ENCODE measurements around the gene ACKR3.
A peak's percentile ranks its signal among the peaks of the same experiment; 100 is the strongest.

The ACKR3 gene

GRCh38 chr2:236563953-236564352 is 5.7 kb upstream of the ACKR3 start:
- TF ChIP-seq CTCF (conservative IDR thresholded peaks at IDR 0.05) = no peak

GRCh38 chr2:236565212-236565611 is 4.4 kb upstream of the ACKR3 start:
- H3K27ac ChIP-seq = no peak overlapping the region
- no peak for TF ChIP-seq CTCF (conservative IDR thresholded peaks at IDR 0.05)

More at GRCh38 chr2:236563953-236564352, 5.7 kb upstream of the ACKR3 start:
- no peak overlapping the region for H3K27ac ChIP-seq

- no peak for TF ChIP-seq CTCF (conservative IDR thresholded peaks at IDR 0.05)
- H3K27ac ChIP-seq = no peak overlapping the region
Observed at GRCh38 chr2:236565879-236566402, 3.7 kb upstream of the ACKR3 start.

GRCh38 chr2:236566596-236566995 is 3.0 kb upstream of the ACKR3 start:
- H3K27ac ChIP-seq = no peak overlapping the region
- no peak for TF ChIP-seq CTCF (conservative IDR thresholded peaks at IDR 0.05)

GRCh38 chr2:236568068-236568921 is 1.3 kb upstream of the ACKR3 start:
- TF ChIP-seq CTCF (conservative IDR thresholded peaks at IDR 0.05) = no peak
- peak overlapping the region; percentile 93 for H3K27ac ChIP-seq

GRCh38 chr2:236568922-236569572 is 578 bp upstream of the ACKR3 start:
- peak overlapping the region; percentile 93 for H3K27ac ChIP-seq
- TF ChIP-seq CTCF (conservative IDR thresholded peaks at IDR 0.05) = no peak

- peak overlapping the region; percentile 93 for H3K27ac ChIP-seq
- no peak for TF ChIP-seq CTCF (conservative IDR thresholded peaks at IDR 0.05)
Observed at GRCh38 chr2:236570081-236570868, 650 bp downstream of the ACKR3 start.
